GM19455 (cell line): ENCODE measurements around the gene PLXNB1.

Experiments
- ATAC-seq: cut with Tn5 transposase; IDR thresholded peaks from one replicate; pipeline ENCODE4 v1.9.1; 2021; ENCODE audit not compliant: unreplicated experiment

The PLXNB1 gene

DNA sequence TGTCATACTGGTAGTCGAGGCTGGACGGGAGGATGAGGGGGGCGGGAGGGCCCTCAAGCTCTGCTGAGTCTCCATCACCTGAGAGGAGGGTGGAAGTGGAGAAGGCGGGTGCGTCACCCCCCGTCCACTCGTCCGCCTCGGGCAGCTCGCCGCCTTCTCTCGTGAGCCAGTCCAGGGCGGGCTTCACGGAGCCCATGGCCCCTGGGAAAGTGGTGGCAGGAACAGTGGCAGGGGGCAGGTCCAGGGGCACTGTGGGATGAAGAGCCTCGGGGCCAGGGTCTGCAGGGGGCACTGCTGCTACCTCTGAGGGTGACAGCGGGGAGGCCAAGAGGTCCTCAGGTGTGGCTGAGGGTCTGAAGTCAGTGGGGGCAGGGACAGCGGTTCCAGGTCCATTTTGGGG lies 10.3 kb downstream of the PLXNB1 start:
- ATAC-seq = no peak

DNA sequence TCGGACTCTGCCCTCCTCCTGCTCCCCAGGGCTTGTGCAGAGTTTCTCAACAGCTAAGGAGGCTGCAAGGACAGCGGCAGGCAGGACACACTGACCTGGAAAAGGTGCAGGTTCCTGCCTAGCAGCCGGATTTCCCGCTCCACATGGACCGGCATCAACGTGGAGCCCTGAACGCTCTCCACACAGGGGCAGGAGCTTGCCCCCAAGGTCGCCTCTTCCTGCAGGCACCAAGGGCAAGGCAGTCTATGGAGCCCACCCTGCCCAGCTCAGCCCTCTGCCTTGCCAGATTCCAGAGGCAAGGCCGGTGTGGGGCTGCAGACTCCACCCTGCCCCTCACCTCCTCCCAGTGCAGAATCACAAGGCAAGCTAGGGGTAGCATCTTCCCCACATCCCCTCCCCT lies 10.7 kb downstream of the PLXNB1 start:
- no peak for ATAC-seq

DNA sequence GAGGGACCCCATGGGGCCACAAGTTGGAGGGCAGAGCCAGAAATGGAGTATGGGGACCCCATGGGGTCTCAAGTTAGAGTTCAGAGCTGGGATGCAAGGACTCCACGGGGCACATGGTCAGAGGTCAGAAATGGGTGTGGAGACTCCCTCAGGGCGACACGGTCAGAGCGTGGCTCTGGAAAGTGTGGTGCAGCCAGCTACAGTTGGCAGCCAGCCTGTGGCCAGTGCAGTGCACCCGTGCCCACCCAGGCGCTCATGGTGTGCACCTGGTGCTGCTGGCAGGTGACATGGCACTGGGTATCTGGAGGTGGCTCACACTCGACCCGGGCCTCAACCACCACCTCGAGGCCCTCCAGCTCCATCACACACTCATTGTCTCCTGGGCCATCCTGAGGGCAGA lies 11.2 kb downstream of the PLXNB1 start:
- ATAC-seq = no peak

DNA sequence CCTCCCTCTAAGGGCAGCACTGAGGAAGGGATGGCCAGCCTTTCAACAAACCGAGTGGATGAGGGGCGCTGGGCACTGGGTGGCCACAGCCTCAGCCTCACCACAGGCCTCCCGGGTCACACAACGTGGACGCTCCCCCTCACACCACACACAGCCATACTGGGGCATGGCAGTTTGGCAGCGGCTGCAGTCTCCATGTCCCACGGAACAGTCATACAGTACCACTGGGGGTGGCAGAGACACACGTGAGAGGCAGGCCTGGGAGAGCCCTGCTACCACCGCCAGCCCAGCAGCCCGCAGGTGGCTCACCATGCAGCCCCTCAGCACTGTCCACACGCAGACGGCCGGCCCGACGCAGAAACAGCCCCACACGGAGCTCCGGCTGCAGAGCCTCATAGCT lies 11.7 kb downstream of the PLXNB1 start:
- ATAC-seq = no peak

DNA sequence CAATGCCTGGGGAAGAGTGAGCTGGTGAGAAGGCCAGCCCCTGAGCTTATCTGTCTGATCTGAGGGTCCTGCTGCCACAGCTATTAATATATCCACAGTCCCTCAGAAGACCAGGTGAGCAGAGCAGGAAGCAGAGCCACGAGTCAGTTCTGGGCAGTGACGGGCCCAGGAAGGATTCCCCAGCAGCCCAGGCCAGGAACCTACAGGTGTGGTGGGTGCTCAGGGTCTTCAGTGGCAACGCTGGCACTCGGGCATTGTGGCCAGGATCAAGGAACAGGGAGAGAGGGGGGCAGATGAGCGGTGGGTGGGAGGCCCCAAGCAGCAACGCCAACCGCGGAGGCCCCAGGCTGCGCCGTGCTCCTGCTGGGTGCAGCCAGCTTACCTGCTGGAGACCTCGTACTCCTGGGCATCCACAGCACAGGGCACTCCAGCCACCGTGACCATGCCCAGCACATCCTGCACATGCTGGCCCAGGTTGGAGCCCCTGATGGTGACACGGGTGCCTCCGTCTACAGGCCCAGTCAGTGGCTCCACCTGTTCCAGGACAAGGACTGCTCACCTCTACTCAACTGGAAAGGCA lies 12.3 kb downstream of the PLXNB1 start:
- ATAC-seq = no peak

DNA sequence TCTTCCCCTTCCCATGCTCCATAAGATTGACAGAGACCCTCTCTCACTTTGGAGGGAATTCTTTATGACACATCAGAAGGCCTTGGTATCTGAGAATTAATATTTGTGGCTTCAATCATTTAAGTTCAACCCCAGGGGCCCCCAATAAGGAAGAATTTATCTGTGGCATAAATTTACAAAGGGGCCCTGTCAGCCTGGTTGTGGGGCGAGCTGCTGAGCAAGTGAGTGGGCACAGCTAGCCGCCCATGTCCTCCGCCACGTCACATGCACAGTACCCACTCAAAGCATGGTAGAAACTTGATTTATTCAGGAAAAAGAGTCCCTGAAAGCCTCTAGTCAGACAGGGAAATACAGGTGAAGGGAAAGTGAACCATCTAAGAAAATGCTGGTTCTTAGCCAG lies 13.3 kb downstream of the PLXNB1 start:
- no peak for ATAC-seq

DNA sequence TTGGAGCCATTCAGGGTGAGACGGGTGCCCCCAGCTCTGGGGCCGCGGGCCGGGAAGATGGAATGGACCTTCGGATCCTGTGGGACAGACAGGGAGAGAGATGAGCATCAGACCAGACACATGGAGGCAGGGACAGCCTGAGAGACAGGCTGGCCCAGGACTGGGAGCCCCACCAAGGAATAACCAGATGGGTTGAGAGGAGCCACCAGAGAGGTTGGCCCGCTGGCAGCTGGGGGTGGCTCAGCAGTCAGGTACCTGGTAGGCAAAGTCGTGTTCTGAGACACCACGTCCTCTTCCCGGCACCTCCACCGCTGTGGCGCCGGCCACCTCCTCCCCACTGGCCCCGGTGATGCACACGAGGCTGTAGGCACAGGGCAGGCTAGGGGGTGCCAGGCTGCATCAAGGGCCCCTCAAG lies 13.8 kb downstream of the PLXNB1 start:
- ATAC-seq = no peak

DNA sequence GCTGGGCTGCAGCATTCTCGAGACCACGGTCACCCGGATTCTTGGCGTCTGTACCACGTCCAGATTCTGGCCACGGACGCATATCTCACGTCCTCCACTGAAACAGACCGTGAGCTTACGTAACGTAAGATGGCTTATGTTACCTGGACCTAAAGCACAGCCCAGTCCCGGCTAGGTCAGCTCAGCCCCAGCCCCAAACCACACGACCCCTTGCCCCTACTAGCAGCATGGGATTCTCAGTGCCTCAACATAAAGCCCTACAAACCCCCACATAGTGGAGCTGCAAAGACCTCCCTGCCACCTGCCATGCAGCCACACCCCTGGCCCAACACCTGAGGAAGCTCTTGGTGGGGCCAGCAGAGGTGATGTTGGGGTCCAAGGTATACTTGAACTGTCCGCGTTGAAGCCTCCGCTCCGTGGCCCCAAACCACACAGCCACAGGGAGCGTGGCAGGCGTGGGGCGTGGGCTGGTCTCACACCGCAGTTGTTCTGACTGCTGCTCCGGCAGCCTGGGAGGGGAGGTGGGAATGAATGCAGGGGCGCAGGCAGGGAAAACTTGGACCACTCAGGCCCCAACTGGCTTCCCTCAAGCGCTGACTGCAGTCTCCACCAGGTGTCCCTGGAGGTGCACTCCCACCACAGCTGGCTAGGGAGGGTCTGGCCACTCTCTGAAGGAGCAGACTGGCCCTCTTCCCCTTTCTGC lies 14.5 kb downstream of the PLXNB1 start:
- no peak for ATAC-seq

DNA sequence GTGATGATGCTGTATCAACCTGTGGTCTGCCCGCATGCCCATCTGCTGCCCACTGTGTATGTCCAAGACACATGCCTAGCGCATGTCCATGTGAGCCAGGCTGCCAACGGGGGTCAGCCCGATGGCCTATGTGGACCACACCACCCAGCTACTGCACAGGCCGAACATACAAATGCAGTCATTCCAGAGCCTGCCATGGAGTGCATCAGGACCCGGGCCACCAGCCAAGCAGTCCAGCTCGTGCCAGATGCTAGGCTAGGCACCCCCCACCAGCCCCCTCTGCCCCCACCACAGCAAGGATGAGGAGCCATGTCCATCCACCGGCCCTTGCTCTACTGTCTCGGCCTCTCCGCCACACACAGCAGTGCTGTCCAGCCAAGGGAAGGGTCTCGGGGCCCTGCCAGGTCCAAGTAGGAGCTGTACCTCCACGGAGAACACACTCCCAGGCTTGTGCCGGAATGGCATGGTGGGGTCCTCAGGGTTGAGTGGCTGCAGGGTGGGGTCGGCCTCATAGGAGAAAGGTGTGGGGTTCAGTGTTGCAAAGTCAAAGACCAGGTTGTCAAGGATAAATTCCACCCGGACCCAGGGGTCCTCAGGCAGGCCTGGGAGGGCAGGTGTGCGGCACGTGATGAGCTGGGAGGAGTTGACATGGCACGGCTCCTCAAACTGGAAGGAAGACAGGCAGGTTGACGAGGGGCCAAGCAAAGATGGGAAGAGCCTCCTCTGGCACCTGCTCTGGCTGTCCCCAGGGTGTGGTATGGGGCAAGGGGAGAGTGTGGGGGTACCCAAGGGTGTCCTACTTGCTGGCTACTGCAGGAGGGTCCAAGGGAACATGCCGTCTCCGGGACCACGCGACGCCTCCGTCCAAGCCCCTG lies 15.3 kb downstream of the PLXNB1 start:
- no peak for ATAC-seq

DNA sequence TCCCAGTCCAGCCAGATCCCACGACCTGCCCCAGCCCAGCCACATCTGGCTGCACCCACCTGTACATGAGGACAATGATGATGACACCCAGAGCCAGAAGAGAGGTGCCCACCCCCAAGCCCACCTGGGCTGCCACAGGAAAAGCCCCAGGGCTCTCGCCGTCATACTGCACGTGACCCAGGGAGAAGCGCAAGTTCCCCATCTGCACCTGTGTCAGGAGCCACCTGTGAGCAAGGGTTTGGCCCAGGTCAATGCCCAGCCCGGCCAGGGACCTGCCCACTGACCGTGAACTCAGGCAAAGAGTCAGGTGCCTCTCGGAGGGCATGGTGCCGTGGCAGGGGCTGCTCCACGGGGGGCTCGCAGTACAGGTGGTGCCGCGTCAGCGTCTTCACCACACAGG lies 16.3 kb downstream of the PLXNB1 start:
- no peak for ATAC-seq

DNA sequence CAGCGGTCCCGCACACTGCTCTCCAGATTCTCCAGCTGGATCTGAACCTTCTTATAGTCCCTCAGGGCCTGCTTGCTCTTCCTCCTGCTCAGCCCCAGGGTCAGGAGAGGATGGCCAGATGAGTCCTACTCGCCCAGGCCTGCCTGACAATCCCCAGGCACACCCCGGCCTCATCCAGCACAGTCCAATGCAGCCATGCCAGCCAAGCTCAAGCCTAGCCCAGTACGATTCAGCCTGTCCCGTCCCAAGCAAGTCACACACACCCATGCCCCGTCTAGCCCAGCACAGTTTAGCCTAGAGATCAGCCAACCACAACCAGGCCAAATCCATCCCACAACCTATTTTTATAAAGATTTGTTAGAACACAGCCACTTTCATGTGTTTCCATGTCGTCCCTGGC lies 16.8 kb downstream of the PLXNB1 start:
- no peak for ATAC-seq

DNA sequence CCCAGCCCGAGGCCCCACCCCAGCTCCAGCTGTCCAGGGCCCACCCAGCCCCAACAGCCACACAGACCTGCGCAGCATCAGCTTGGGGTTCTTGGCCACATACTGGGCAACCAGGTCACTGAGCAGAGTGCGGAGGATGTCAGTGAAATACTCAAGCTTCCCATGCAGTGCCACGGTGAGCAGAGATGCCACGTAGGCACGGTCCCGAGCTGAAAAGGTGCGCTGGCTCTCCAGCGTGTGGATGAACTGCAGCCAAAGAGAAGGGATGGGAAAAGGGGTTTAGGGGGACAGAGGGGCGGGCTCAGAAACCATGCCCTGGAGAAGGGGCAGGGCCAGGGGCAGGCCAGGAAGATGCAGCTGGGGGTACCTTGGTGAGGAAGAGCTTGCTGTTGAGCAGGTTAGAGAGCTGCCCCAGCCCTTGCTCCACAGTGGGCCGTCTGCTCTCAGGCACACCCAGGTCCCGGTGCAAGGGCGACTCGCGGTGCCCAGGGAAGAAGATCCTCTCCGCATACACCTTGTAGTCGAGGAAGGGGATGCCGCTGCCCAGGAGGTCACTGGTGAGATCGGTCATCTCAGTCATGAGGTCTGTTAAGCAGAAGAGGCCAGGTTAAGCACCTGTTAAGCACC lies 17.4 kb downstream of the PLXNB1 start:
- no peak for ATAC-seq

DNA sequence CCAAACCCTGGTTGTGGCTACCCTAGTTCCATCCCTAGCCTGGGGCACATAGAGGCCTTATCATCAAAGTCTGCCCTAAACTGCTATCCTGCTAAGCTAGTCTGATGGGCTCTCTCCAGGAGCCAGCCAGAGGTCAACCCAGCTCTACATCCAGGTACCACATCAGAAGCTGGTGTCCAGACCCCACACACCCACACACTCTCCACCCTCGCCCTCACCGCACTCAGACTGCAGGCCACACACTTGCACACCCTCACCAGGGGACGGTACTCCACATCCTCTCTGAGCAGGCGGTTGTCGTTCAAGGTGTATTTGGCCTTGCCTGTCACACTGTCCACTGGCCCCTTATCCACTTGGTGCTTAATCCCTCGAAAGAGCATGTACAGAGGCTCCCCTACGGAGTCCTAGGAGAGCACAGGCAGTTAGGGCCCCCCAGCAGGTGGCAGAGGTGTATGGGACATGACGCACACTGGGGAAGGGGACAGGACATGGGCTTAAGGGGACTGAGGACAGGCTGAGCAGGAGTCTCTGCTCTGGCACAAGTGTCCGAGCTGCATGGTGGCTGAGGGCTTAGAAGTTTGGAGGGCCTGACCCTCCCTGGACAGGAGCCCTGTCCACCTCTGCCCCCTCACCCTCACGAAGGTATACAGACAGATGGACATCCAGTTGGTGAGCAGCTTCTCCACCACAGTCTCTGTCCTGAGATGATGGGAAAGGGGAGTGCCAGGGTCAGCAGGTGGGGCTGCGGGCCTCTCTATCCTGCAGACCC lies 18.1 kb downstream of the PLXNB1 start:
- ATAC-seq = no peak

DNA sequence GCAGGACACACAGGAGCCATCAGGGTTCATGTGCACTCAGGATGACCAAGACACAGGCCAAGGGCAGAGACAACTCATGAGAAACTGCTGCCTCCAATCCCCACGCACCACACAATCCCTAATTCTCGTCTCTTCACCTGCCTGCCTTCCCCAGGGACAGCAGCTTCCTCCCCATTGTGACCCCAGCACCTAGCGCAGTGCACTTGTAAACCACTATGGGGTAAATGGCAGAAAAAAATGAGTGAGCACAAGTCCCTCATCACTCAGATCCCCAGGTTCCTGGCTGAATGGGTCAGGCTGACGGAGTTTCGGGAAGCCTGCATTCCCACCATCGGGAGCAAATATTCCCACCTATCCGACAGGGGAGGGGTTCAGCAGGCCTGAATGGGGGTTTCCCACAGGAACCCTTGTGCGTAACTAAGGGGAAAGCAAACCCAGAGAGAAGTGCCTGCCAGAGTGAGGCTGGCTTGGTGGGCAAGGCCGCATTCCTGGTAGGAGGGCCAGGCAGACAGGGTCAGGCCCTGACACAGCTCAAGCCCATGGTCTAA lies 18.8 kb downstream of the PLXNB1 start:
- no peak for ATAC-seq

DNA sequence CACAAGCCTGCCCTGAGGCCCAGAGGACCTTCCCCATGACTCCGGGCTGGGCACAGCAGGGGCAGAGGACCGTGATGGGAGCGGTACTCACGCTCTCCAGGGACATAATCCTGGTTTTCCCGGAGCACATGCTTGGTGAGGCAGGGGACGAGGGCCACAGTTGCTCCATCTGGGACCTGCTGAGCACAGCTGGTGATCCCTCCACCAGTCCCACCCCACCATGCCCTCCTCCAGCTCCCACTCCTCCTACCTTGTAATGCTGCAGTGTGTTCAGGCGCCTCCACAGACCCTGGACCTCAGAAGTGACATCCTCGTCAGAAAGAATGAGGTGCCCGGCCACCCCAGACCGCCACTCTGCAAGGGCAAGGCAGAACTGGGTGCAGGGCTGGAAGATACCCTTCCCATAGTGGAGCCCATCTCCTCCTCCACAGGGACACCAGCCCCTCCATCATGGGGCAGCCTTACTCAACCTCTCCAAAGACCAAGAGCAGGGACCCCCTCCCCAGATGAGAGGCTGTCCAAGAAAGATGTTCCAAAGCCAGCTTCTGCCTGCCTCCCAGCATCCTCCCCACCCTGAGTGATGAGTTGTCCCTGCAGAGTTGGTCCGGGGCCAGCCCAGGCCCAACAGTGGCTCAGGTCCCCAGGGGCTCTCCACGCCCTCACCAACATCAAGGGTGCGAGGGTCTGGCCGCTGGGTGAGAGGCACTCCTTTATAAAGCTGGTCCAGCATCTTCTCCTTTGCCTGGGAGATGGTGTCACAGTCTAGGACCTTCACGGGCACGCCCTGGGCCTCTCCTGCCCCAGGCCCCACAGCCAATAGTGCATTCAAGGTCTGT lies 19.5 kb downstream of the PLXNB1 start:
- ATAC-seq = no peak

DNA sequence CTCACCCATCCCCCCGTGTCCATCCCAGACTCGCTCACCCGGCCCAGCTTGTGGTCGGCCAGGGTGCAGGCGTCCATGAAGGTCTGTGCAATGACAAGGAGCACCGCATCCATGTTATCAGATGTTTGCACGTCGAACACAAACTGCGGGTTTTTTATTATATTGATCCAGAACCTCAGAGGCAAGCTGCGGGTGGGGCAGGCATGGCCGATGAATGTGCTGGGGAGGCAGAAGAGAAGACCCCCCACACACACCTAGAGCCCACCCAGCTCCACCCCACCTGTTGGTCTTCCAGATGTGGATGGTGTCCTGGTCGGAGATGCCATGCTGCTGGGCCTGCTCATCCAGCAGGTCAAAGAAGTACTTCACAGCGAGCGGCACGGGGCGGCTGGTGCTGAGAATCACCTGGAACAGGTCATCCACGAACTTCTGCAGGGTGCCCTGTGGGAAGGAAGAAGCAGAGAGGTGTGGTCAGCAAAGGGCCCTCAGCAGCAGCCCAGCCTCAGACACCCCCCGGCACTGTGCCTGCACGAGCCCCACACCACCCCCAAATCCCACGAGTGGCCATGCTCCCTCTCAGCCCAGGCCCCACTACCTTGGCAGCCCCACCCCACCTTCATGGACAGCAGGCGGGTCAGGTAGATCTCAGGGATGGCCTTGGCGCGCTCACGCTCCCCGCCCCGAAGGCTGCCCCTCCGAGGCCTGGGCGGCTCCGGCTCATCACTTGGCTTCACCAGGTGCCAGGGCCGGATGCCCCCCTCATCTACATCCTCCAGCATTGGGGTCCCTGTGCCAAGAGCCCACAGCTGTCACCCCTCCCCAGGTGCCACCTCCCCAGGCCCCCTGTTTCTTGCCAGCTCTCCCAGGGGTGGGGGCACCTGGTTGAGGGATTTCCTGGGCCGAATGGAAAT lies 20.3 kb downstream of the PLXNB1 start:
- no peak for ATAC-seq

DNA sequence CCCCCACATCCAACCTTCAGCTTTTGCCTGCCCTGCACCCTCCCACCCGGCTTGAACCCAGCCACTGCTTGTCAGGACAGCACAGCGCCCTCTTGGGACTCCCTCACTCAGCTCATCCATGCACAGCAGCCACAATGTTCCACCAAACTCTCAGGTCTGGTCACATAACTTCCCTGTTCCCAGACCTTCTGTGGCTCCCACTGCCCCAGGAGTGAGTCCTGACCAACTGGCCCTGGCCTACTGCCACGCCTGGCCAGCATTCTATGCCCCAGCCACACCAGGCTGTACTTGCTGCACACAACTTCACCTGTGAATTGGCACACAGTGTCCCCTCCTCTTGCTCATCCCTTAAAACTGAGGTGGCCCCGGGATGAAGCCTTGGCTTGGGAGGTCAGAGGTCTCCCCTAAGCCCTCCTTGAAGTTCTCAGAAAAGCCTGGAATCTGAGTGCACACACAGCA lies 21.0 kb downstream of the PLXNB1 start:
- no peak for ATAC-seq

DNA sequence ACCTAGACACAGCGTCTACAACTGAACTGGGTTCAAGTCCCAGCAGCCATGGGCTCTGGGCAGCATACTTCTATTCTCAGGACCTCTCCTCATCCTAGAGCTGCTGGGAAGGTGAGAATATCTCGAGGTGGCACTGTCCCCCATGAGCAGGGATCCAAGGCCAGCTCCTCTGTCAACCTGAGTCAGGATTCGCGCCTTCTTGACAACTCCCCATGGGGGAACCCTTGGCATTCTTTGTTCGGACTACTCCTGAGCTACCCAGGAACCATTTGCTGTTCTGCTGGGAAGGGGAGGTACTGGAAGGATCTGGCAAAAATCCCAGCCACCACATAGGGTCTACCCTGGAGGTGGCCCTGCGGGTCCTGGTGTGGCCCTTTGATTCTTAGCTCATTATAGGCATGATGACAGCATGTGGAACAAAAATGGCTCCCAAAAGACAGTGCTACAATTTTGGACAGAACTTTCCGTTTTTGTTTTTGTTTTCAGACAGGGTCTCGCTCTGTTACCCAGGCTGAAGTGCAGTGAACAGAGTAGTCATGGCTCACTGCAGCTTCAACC lies 22.3 kb downstream of the PLXNB1 start:
- ATAC-seq = no peak
